Keratinocyte (primary cell): ENCODE results near the gene ATG14. TPM values are rescaled to one million over a fixed set of nuclear protein-coding genes. Genes with fewer than 3 reads are reported as not detected.
A peak's percentile ranks its signal among the peaks of the same experiment; 100 is the strongest.

ENCODE experiments used
- DNase-seq: peaks from one replicate; pipeline ENCODE4 v3.0.0-alpha.2; 2011; ENCODE audit warnings: low read depth, missing footprints, low spot score
- FAIRE-seq: peaks from 2 replicates; lab custom pipeline; 2011; peaks lifted over from hg19 to GRCh38; lab: Jason Lieb, UNC
- H2AFZ ChIP-seq: 2 replicates; pipeline ENCODE4 v1.6.0; 2012; ENCODE audit warnings: low read length, control low read depth, inconsistent platforms; ENCODE audit not compliant: control insufficient read depth
- H3K27ac ChIP-seq: 2 replicates; pipeline ENCODE4 v1.5.1; 2011; ENCODE audit warnings: low read length; ENCODE audit not compliant: control insufficient read depth, insufficient read depth
- H3K27me3 ChIP-seq: 3 replicates; pipeline ENCODE4 v1.6.0; 2011; ENCODE audit warnings: low read length; ENCODE audit not compliant: control insufficient read depth, insufficient read depth; ENCODE audit errors: extremely low read depth
- H3K36me3 ChIP-seq, 2 experiments: 2 replicates in 1 of 2; 3 replicates in 1 of 2; pipeline ENCODE4 v1.5.1; 2011; ENCODE audit warnings: low read length in 2 of 2, mild to moderate bottlenecking in 1 of 2; ENCODE audit not compliant: control insufficient read depth in 2 of 2, insufficient read depth in 2 of 2; ENCODE audit errors: extremely low read depth in 1 of 2
- H3K4me1 ChIP-seq: 3 replicates; pipeline ENCODE4 v1.5.1; 2011; ENCODE audit warnings: low read length; ENCODE audit not compliant: control insufficient read depth, insufficient read depth; ENCODE audit errors: extremely low read depth
- H3K4me2 ChIP-seq: 3 replicates; pipeline ENCODE4 v1.6.0; 2011; ENCODE audit warnings: low read depth, low read length; ENCODE audit not compliant: control insufficient read depth, insufficient read depth; ENCODE audit errors: extremely low read depth
- H3K4me3 ChIP-seq, 3 experiments: fragments of 200-600 bp in 1 of 3; sonication (generic) in 1 of 3; 2 replicates in 2 of 3; 3 replicates in 1 of 3; pipeline ENCODE4 v1.5.1; 2011 to 2016; ENCODE audit warnings: low read length in 3 of 3, mild to moderate bottlenecking in 3 of 3, control low read depth in 2 of 3, inconsistent platforms in 1 of 3, low read depth in 1 of 3, mixed read lengths in 1 of 3, mixed run types in 1 of 3, moderate library complexity in 1 of 3; ENCODE audit not compliant: control insufficient read depth in 2 of 3, insufficient read depth in 2 of 3; ENCODE audit errors: extremely low read depth in 1 of 3
- H3K79me2 ChIP-seq: 2 replicates; pipeline ENCODE4 v1.6.0; 2012; ENCODE audit warnings: low read length; ENCODE audit not compliant: control insufficient read depth, insufficient read depth
- H3K9ac ChIP-seq: 3 replicates; pipeline ENCODE4 v1.6.0; 2011; ENCODE audit warnings: low read length; ENCODE audit not compliant: control insufficient read depth, insufficient read depth; ENCODE audit errors: extremely low read depth
- H3K9me1 ChIP-seq: 3 replicates; pipeline ENCODE4 v1.6.0; 2011; ENCODE audit warnings: low read length; ENCODE audit not compliant: control insufficient read depth, insufficient read depth; ENCODE audit errors: extremely low read depth
- H3K9me3 ChIP-seq: 2 replicates; pipeline ENCODE4 v1.5.1; 2012; ENCODE audit warnings: low read depth, low read length; ENCODE audit not compliant: control insufficient read depth
- H4K20me1 ChIP-seq: 3 replicates; pipeline ENCODE4 v1.6.0; 2011; ENCODE audit warnings: low read length; ENCODE audit not compliant: control insufficient read depth, insufficient read depth; ENCODE audit errors: extremely low read depth
- EZH2 ChIP-seq: IDR thresholded peaks from one replicate; pipeline ENCODE4 v1.6.1; 2012; ENCODE audit warnings: inconsistent platforms, mild to moderate bottlenecking, low read length, moderate library complexity
- dilution Hi-C: fragments of 300-500 bp; cut with MboI; formaldehyde crosslinking; loops from one replicate; pipeline ENCODE4 v1.7.0; 2020; ENCODE audit warnings: low sequenced_read_pairs; ENCODE audit not compliant: extremely low pct_ligation_motif_present
- polyA plus RNA-seq, 5 experiments: library from polyadenylated mRNA; depleted of rRNA in 3 of 5; stranded (reverse) in 3 of 5; stranded (forward) in 1 of 5; unstranded in 1 of 5; fragments of >200 nt; gene quantifications; 1 replicate in 1 of 5; 2 replicates in 3 of 5; 3 replicates in 1 of 5; pipeline versions ENCODE4 v1.2.1 to v1.2.3, GENCODE V29; 2011 to 2012; ENCODE audit warnings: missing spikeins in 2 of 5, low read depth in 1 of 5, low replicate concordance in 1 of 5
- TF ChIP-seq, protein P1 (sequence below), 3 experiments: IDR thresholded peaks in 1 of 3; conservative IDR thresholded peaks in 1 of 3; optimal IDR thresholded peaks in 1 of 3; 2 replicates in 2 of 3; 3 replicates in 1 of 3; pipeline versions ENCODE3 to v1.5.1; 2011; ENCODE audit warnings: low read length in 3 of 3, mild to moderate bottlenecking in 3 of 3, moderate library complexity in 2 of 3, control low read depth in 1 of 3, inconsistent platforms in 1 of 3; ENCODE audit not compliant: insufficient read depth in 2 of 3; ENCODE audit errors: extremely low read depth in 1 of 3

Gene ATG14
- polyA plus RNA-seq, 1 donor (not counting 4 experiments of a cell fraction or from before 2014, with no cell fraction given), result 7.0 TPM

DNA sequence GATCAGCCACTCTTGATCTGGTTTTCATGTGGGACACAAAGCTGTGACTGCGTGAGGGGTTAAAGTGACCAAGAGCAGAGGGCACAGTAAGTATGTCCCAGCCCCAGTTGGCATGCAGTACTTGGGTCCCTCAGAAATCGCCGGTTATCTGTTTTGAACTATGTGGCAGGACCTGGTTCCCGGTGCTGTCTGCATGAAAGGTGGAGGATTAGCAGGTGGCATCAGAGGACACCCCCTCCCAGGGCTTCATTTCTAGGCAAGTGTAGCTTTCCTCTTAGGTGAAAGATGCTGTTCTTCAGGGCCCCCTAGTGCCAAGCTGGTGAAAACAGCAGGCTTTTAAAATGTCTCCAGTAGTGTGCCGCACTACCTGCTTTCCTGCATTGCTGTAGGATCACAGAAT, 57.1 kb downstream of the ATG14 start:
- no peak overlapping the region for H2AFZ ChIP-seq
- no peaks in the 10 kb centered on the region for H3K79me2 ChIP-seq
- no peak overlapping the region for H3K9ac ChIP-seq
- no peaks in the 10 kb centered on the region for H3K9me3 ChIP-seq
- FAIRE-seq (peak; percentile 43), DNase-seq (no peak)
- dilution Hi-C loops, result no loop called here
- H3K9me1 ChIP-seq, result peaks cover 3% of the 10 kb centered on the region
- TF ChIP-seq, protein P1, sequence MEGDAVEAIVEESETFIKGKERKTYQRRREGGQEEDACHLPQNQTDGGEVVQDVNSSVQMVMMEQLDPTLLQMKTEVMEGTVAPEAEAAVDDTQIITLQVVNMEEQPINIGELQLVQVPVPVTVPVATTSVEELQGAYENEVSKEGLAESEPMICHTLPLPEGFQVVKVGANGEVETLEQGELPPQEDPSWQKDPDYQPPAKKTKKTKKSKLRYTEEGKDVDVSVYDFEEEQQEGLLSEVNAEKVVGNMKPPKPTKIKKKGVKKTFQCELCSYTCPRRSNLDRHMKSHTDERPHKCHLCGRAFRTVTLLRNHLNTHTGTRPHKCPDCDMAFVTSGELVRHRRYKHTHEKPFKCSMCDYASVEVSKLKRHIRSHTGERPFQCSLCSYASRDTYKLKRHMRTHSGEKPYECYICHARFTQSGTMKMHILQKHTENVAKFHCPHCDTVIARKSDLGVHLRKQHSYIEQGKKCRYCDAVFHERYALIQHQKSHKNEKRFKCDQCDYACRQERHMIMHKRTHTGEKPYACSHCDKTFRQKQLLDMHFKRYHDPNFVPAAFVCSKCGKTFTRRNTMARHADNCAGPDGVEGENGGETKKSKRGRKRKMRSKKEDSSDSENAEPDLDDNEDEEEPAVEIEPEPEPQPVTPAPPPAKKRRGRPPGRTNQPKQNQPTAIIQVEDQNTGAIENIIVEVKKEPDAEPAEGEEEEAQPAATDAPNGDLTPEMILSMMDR (optimal IDR thresholded peaks at IDR 0.05 in 1 of 3, IDR thresholded peaks at IDR 0.05 in 1 of 3, conservative IDR thresholded peaks at IDR 0.05 in 1 of 3; ENCODE audit: extremely low read depth in 1 of 3, insufficient read depth in 2 of 3, low read length in 3 of 3), result peak; percentile 64 to 78 (median 74)
- TF ChIP-seq EZH2, result no peak
- no peaks in the 10 kb centered on the region for H3K27me3 ChIP-seq
- peaks cover 19 to 26% of the 10 kb centered on the region in 2 experiments for H3K36me3 ChIP-seq
- no peaks in the 10 kb centered on the region for H4K20me1 ChIP-seq
- H3K4me1 ChIP-seq, result peaks cover 12% of the 10 kb centered on the region
- H3K27ac ChIP-seq, result no peak overlapping the region
- H3K4me2 ChIP-seq, result peak overlapping the region; percentile 11
- H3K4me3 ChIP-seq, result no peak overlapping the region

DNA sequence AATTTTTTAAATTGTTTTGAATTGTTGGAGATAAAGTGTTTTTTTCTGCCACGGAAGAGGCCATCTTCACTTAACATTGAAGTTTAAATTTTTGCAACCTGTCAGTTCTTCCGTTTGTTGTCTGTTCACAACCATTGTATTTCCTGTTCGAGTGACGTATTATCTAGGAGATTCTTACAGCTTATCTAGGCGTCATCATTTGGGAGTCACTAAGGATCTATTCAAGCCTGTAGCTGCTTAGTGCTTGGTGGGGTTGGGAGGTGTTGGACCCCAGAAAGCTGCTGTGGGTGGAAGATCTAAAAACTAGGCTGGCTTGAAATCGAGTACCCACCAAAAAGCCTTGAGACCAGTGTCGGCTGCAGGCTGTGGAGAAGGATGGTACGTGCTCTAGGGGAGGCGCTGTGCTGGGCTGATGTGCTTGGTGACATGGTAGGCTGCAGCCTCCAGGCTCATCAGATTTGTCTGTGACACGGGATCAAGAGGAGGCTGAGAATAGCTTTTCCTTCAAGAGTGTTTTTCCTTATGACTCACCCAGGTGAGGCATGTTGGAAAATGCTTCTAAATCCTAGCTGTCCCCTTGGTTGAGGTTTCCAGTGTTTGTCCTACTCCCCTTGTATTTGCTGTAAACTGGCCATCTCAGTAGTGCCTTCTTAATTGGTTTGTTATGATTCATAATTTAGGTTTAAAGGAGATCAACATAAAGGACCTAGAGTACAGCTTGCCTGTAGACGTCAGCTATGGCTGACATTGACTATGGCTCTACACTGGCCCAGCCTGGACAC, 57.8 kb downstream of the ATG14 start:
- Histone ChIP-seq H3K27ac (no peak overlapping the region), H3K36me3 (peaks cover 19 to 26% of the 10 kb centered on the region in 2 experiments), H3K9ac (no peak overlapping the region), H4K20me1 (no peaks in the 10 kb centered on the region), H3K9me3 (no peaks in the 10 kb centered on the region), H3K4me1 (peaks cover 19% of the 10 kb centered on the region), H3K9me1 (peaks cover 3% of the 10 kb centered on the region), H3K4me2 (peak overlapping the region; percentile 11), H3K4me3 (no peak overlapping the region), H3K27me3 (no peaks in the 10 kb centered on the region), H3K79me2 (no peaks in the 10 kb centered on the region), H2AFZ (no peak overlapping the region)
- FAIRE-seq (peak; percentile 95), DNase-seq (no peak)
- dilution Hi-C loops, result no loop called here
- no peak for TF ChIP-seq EZH2
- TF ChIP-seq, protein P1 (optimal IDR thresholded peaks at IDR 0.05 in 1 of 3, IDR thresholded peaks at IDR 0.05 in 1 of 3, conservative IDR thresholded peaks at IDR 0.05 in 1 of 3; ENCODE audit: extremely low read depth in 1 of 3, insufficient read depth in 2 of 3, low read length in 3 of 3), result peak in 1 of 3 experiments; percentile 23
